Progenitor cell of endocrine pancreas (in vitro differentiated cells): Measurements from ENCODE around the gene CBL. TPM values are rescaled to one million over a fixed set of nuclear protein-coding genes. Genes with fewer than 3 reads are reported as not detected.

ENCODE experiments used
- DNase-seq: peaks from one replicate; pipeline ENCODE4 v3.0.0; 2021; ENCODE audit warnings: low spot score; ENCODE audit not compliant: unreplicated experiment
- H3K27ac Mint-ChIP-seq: 2 replicates; pipeline ENCODE4 v1.8.0; 2021; ENCODE audit warnings: mild to moderate bottlenecking, moderate library complexity, mixed read lengths
- H3K27me3 Mint-ChIP-seq: 2 replicates; pipeline ENCODE4 v1.8.0; 2021; ENCODE audit warnings: mixed read lengths
- H3K36me3 Mint-ChIP-seq: 2 replicates; pipeline ENCODE4 v1.8.0; 2022; ENCODE audit warnings: mixed read lengths; ENCODE audit not compliant: insufficient read depth
- H3K4me1 Mint-ChIP-seq: 2 replicates; pipeline ENCODE4 v1.8.0; 2021; ENCODE audit warnings: low read depth, mixed read lengths
- H3K4me3 Mint-ChIP-seq: 2 replicates; pipeline ENCODE4 v1.8.0; 2021; ENCODE audit warnings: low read depth, mild to moderate bottlenecking, moderate library complexity, mixed read lengths
- H3K9me3 Mint-ChIP-seq: 2 replicates; pipeline ENCODE4 v1.8.0; 2021; ENCODE audit warnings: low read depth, mixed read lengths
- long read RNA-seq: library from polyadenylated mRNA; unstranded; transcript quantifications from one replicate; pipeline ENCODE4 v2.0.0, GENCODE V29; 2020
- total RNA-seq: library from RNA; stranded (reverse); gene quantifications from 2 replicates; pipeline ENCODE4 v1.2.1, GENCODE V29; 2021
- TF ChIP-seq, protein P1 (sequence below): fragments of 200-600 bp; sonication (generic); IDR thresholded peaks from one replicate; pipeline ENCODE4 v1.5.0; 2021; ENCODE audit warnings: antibody characterized with exemption, mild to moderate bottlenecking; ENCODE audit not compliant: unreplicated experiment

Gene CBL
- 26.4 and 26.5 TPM in 2 replicates for total RNA-seq
- long read RNA-seq, full-length matches to known transcripts: 1 of 10 reads
- long read RNA-seq, partial matches to known transcripts: 4 of 10 reads
- long read RNA-seq, other reads (novel, unspliced or antisense): 5 of 10 reads

GRCh38 chr11:119205574-119206510 lies at the start of gene CBL:
Gene CBL, plus strand, starts transcription at chr11:119206339. Its CDS starts 79 bp downstream, at chr11:119206418.
- peak; percentile 98 for DNase-seq
- Mint-ChIP-seq H3K27ac (peak within 1 kb of the TSS; percentile 95), H3K4me1 (peaks cover 18% of the 10 kb centered on the region), H3K36me3 (no peaks in the 10 kb centered on the region), H3K9me3 (no peaks in the 10 kb centered on the region), H3K27me3 (no peaks in the 10 kb centered on the region), H3K4me3 (peak within 1 kb of the TSS; percentile 99)
- TF ChIP-seq, protein P1, sequence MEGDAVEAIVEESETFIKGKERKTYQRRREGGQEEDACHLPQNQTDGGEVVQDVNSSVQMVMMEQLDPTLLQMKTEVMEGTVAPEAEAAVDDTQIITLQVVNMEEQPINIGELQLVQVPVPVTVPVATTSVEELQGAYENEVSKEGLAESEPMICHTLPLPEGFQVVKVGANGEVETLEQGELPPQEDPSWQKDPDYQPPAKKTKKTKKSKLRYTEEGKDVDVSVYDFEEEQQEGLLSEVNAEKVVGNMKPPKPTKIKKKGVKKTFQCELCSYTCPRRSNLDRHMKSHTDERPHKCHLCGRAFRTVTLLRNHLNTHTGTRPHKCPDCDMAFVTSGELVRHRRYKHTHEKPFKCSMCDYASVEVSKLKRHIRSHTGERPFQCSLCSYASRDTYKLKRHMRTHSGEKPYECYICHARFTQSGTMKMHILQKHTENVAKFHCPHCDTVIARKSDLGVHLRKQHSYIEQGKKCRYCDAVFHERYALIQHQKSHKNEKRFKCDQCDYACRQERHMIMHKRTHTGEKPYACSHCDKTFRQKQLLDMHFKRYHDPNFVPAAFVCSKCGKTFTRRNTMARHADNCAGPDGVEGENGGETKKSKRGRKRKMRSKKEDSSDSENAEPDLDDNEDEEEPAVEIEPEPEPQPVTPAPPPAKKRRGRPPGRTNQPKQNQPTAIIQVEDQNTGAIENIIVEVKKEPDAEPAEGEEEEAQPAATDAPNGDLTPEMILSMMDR: peak; percentile 97

DNA sequence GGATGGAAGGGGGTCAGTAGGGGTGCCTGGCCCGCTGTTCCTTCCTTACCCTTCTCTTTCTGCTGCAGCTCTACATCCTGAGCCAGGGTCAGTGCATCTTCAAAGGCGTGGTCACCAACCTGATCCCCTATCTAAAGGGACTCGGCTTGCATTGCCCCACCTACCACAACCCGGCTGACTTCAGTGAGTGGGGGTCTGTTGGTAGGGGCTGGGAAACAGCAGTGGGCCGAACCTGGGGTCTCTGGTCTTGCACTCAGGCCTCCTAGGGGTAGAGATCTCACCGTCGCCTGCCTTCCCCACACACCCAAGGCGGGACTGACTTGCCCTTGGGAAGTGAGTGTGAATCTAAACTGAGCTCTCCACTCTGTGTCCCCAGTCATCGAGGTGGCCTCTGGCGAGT lies 49.6 kb upstream of the CBL start:
- H3K4me3 Mint-ChIP-seq: no peak overlapping the region
- H3K9me3 Mint-ChIP-seq: no peaks in the 10 kb centered on the region
- TF ChIP-seq, protein P1: no peak
- H3K27ac Mint-ChIP-seq: no peak overlapping the region
- peaks cover 44% of the 10 kb centered on the region for H3K27me3 Mint-ChIP-seq
- no peaks in the 10 kb centered on the region for H3K36me3 Mint-ChIP-seq
- no peak for DNase-seq
- no peaks in the 10 kb centered on the region for H3K4me1 Mint-ChIP-seq

DNA sequence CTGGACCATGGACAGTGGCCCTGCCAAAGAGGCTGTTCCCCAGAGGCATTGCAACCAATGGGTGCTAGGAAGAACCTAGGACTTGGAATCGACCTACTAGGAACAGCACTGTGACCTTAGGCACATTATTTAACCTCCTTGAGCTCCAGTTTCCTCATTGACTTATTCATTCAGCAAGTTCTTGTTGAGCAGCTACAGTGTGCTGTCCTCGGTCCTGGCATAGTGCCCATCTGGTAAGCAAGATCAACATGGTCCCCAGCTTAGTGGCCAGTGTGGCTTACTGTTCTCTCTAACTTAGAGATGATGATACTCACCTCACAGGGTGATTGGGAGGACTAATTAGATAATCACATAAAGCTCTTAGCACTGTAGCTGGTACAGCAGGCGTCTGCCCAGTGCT lies 49.1 kb upstream of the CBL start:
- H3K36me3 Mint-ChIP-seq: no peaks in the 10 kb centered on the region
- no peak overlapping the region for H3K4me3 Mint-ChIP-seq
- H3K27ac Mint-ChIP-seq: no peak overlapping the region
- TF ChIP-seq, protein P1: no peak
- no peaks in the 10 kb centered on the region for H3K4me1 Mint-ChIP-seq
- DNase-seq: no peak
- H3K9me3 Mint-ChIP-seq: no peaks in the 10 kb centered on the region
- H3K27me3 Mint-ChIP-seq: peaks cover 38% of the 10 kb centered on the region

GRCh38 chr11:119158467-119158866 lies 47.7 kb upstream of the CBL start:
- Mint-ChIP-seq H3K4me1 (no peaks in the 10 kb centered on the region), H3K27ac (no peak overlapping the region), H3K4me3 (no peak overlapping the region), H3K36me3 (no peaks in the 10 kb centered on the region), H3K9me3 (no peaks in the 10 kb centered on the region), H3K27me3 (peaks cover 33% of the 10 kb centered on the region)
- TF ChIP-seq, protein P1: no peak
- no peak for DNase-seq

GRCh38 chr11:119160151-119160550 lies 46.0 kb upstream of the CBL start:
- no peak for DNase-seq
- Mint-ChIP-seq H3K27ac (no peak overlapping the region), H3K4me3 (no peak overlapping the region), H3K9me3 (no peaks in the 10 kb centered on the region), H3K4me1 (no peaks in the 10 kb centered on the region), H3K27me3 (peaks cover 22% of the 10 kb centered on the region), H3K36me3 (no peaks in the 10 kb centered on the region)
- TF ChIP-seq, protein P1: no peak
